Loucy (cell line): Measurements from ENCODE around the gene DUSP22.

Experiments
- H2AFZ ChIP-seq: fragments of 200-600 bp; sonication (generic); 2 replicates; pipeline ENCODE4 v1.6.0; 2016; ENCODE audit warnings: antibody characterized with exemption, mild to moderate bottlenecking, low read length, moderate library complexity
- H3F3A ChIP-seq: fragments of 200-600 bp; 2 replicates; pipeline ENCODE4 v1.6.0; 2016; ENCODE audit warnings: antibody characterized with exemption, low read depth, mild to moderate bottlenecking
- H3K27me3 ChIP-seq: fragments of 200-600 bp; sonication (generic); 2 replicates; pipeline ENCODE4 v1.6.1; 2014; ENCODE audit warnings: low read length, mild to moderate bottlenecking; ENCODE audit not compliant: insufficient read depth, poor library complexity, severe bottlenecking
- H3K36me3 ChIP-seq: fragments of 200-600 bp; sonication (generic); 2 replicates; pipeline ENCODE4 v1.6.1; 2016; ENCODE audit warnings: low read length; ENCODE audit not compliant: insufficient read depth
- H3K4me1 ChIP-seq: fragments of 200-600 bp; sonication (generic); 2 replicates; pipeline ENCODE4 v1.5.1; 2014; ENCODE audit warnings: low read length, mild to moderate bottlenecking; ENCODE audit not compliant: insufficient read depth, poor library complexity, severe bottlenecking
- H3K4me2 ChIP-seq: fragments of 200-600 bp; sonication (generic); 2 replicates; pipeline ENCODE4 v1.6.0; 2014; ENCODE audit warnings: antibody characterized with exemption, low read length, low read depth, mild to moderate bottlenecking; ENCODE audit not compliant: poor library complexity, severe bottlenecking
- H3K4me3 ChIP-seq: fragments of 200-600 bp; sonication (generic); 2 replicates; pipeline ENCODE4 v1.5.1; 2014; ENCODE audit warnings: low read length, mild to moderate bottlenecking, mixed read lengths; ENCODE audit not compliant: poor library complexity, severe bottlenecking
- H3K79me2 ChIP-seq: fragments of 200-600 bp; sonication (generic); 2 replicates; pipeline ENCODE4 v1.6.1; 2014; ENCODE audit warnings: low read length; ENCODE audit not compliant: insufficient read depth
- H3K9ac ChIP-seq: fragments of 200-600 bp; sonication (generic); 2 replicates; pipeline ENCODE4 v1.6.0; 2014; ENCODE audit warnings: mild to moderate bottlenecking, low read depth, low read length, moderate library complexity; ENCODE audit not compliant: poor library complexity, severe bottlenecking
- H3K9me2 ChIP-seq: fragments of 200-600 bp; sonication (generic); replicated peaks from 2 replicates; pipeline ENCODE4 v1.6.1; 2016; ENCODE audit warnings: low read depth, low read length, mixed read lengths
- H3K9me3 ChIP-seq: fragments of 200-600 bp; sonication (generic); 2 replicates; pipeline ENCODE4 v1.6.1; 2014; ENCODE audit warnings: mild to moderate bottlenecking, antibody characterized with exemption, low read length, low read depth; ENCODE audit not compliant: insufficient read depth
- H4K20me1 ChIP-seq: fragments of 200-600 bp; sonication (generic); 2 replicates; pipeline ENCODE4 v1.6.0; 2014; ENCODE audit warnings: antibody characterized with exemption, low read length, mild to moderate bottlenecking; ENCODE audit not compliant: insufficient read depth, poor library complexity, severe bottlenecking
- EZH2phosphoT487 ChIP-seq: fragments of 200-600 bp; IDR thresholded peaks from 2 replicates; pipeline ENCODE4 v1.6.1; 2018; ENCODE audit warnings: antibody characterized with exemption, mild to moderate bottlenecking, moderate library complexity, borderline replicate concordance
- TF ChIP-seq, protein P1 (sequence below): fragments of 200-600 bp; sonication (generic); conservative IDR thresholded peaks from 2 replicates; pipeline ENCODE4 v1.5.1; 2014; ENCODE audit warnings: mild to moderate bottlenecking, antibody characterized with exemption, low read length

Gene DUSP22

DNA sequence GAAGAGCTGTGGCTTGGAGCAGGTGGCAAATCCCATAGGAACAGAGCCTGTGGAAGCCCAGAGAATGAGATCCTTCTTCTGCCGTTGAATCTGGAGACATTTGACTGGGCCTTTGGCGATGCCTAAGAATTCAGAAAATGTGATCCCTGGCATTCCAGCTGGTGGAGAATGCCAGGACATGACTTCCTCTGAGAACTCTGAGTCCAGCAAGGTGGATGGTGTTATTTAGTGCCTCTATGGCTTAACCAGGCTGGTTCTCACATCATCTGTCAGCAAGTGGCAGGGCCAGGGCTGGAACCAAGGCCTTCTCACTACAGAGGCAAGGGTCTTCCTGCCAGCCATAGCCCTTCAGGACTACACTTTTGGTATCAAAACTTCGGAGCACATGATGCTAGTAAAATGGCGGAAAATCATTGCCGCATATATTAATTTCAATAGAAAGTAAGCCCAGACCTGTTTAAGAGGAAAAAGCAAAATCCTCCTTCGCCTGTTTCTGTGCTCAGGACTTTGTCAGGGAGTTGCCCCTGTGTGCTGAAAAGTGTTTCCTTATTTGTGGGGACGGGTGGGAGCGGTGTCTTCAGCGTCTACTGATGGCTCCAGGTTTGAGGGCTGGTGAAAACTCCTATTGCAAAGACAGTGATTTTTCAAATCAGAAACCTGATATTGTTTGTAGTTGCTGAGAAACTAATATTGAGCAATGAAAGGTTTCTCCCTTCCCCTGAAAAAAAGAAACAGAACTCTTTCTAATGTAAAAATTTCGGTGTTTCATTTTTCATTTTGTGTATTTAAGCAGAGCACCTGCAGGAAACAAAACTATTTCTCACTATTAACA, 23.9 kb downstream of the DUSP22 start:
- Histone ChIP-seq H3K9me2 (no peaks in the 10 kb centered on the region), H3F3A (no peaks in the 10 kb centered on the region), H3K36me3 (peaks cover 3% of the 10 kb centered on the region; the same call in 1 of the 2 replicates), H3K27me3 (no peaks in the 10 kb centered on the region), H4K20me1 (no peaks in the 10 kb centered on the region), H2AFZ (no peak overlapping the region), H3K4me3 (no peak overlapping the region), H3K4me2 (no peak overlapping the region), H3K79me2 (no peaks in the 10 kb centered on the region; the same call in 1 of the 2 replicates), H3K4me1 (peaks cover 28% of the 10 kb centered on the region), H3K9me3 (no peaks in the 10 kb centered on the region), H3K9ac (no peak overlapping the region)
- TF ChIP-seq EZH2phosphoT487 = no peak
- TF ChIP-seq, protein P1, sequence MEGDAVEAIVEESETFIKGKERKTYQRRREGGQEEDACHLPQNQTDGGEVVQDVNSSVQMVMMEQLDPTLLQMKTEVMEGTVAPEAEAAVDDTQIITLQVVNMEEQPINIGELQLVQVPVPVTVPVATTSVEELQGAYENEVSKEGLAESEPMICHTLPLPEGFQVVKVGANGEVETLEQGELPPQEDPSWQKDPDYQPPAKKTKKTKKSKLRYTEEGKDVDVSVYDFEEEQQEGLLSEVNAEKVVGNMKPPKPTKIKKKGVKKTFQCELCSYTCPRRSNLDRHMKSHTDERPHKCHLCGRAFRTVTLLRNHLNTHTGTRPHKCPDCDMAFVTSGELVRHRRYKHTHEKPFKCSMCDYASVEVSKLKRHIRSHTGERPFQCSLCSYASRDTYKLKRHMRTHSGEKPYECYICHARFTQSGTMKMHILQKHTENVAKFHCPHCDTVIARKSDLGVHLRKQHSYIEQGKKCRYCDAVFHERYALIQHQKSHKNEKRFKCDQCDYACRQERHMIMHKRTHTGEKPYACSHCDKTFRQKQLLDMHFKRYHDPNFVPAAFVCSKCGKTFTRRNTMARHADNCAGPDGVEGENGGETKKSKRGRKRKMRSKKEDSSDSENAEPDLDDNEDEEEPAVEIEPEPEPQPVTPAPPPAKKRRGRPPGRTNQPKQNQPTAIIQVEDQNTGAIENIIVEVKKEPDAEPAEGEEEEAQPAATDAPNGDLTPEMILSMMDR = no peak

GRCh38 chr6:316753-317038, 24.4 kb downstream of the DUSP22 start:
- Histone ChIP-seq H3K36me3 (peaks cover 3% of the 10 kb centered on the region; the same call in 1 of the 2 replicates), H3K9me3 (no peaks in the 10 kb centered on the region), H3K4me1 (peaks cover 26% of the 10 kb centered on the region), H2AFZ (no peak overlapping the region), H3K9me2 (no peaks in the 10 kb centered on the region), H3F3A (no peaks in the 10 kb centered on the region), H3K4me2 (no peak overlapping the region), H4K20me1 (no peaks in the 10 kb centered on the region), H3K4me3 (no peak overlapping the region), H3K9ac (no peak overlapping the region), H3K27me3 (no peaks in the 10 kb centered on the region), H3K79me2 (no peaks in the 10 kb centered on the region; the same call in 1 of the 2 replicates)
- TF ChIP-seq, protein P1 = no peak
- no peak for TF ChIP-seq EZH2phosphoT487

DNA sequence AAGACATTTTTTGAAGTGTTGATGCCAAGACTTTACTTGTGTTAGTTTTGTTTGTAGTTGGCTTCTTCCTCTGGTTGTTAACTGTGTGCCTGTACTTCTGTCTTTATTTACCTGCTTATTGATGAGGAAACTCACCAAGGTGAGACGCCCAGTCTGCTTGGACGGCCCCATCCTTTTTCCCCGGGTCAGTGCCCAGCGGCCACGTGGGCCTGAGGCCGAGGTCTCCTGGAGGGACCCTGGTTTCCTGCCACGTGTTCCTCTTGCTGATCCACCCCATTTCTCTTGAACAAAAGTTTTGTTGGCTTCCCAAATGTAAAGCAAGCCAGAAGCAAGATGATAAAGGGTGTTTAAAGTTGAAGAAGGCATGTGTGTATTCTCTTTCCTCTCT, 24.8 kb downstream of the DUSP22 start:
- Histone ChIP-seq H3K9ac (no peak overlapping the region), H3K79me2 (no peaks in the 10 kb centered on the region; the same call in 1 of the 2 replicates), H3K9me2 (no peaks in the 10 kb centered on the region), H3K27me3 (no peaks in the 10 kb centered on the region), H3K4me2 (no peak overlapping the region), H2AFZ (no peak overlapping the region), H3K4me1 (peaks cover 23% of the 10 kb centered on the region), H3K9me3 (no peaks in the 10 kb centered on the region), H3F3A (no peaks in the 10 kb centered on the region), H3K36me3 (peaks cover 3% of the 10 kb centered on the region; the same call in 1 of the 2 replicates), H4K20me1 (no peaks in the 10 kb centered on the region), H3K4me3 (no peak overlapping the region)
- no peak for TF ChIP-seq EZH2phosphoT487
- TF ChIP-seq, protein P1 = no peak
